Fibroblast of pulmonary artery (primary cell): ENCODE measurements around the gene LSP1.
A peak's percentile ranks its signal among the peaks of the same experiment; 100 is the strongest.

Experiments
- DNase-seq: peaks from one replicate; pipeline ENCODE4 v3.0.0-alpha.2; 2010; ENCODE audit warnings: low read depth
- H3K4me3 ChIP-seq: replicated peaks from 2 replicates; pipeline ENCODE4 v1.5.1; 2011; ENCODE audit warnings: low read depth, mild to moderate bottlenecking, control low read depth, low read length, moderate library complexity
- TF ChIP-seq, protein P1 (sequence below): IDR thresholded peaks from 2 replicates; pipeline ENCODE4 v1.5.1; 2011; ENCODE audit warnings: mild to moderate bottlenecking, control low read depth, low read length, inconsistent platforms; ENCODE audit errors: missing control alignments

LSP1 gene

DNA sequence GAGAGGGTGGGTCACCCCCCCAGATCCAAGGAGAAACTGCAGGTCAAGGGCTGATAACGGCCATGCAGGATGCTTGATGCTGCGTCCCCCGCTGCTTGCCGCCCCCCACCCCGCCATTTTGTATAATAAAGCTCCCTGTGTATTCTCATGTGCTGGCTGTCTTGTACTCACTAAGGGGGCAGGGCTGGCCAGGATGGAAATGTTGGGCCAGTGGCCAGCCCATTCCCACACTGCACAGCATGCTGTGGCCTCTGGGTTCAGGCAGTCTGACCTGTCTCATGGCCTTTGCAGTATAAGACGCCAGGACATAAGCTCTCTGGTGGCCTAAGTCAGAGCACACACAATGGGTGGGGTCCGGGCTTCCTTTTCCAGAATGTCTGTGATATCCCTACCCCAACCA, 39.2 kb downstream of the LSP1 start:
- TF ChIP-seq, protein P1, sequence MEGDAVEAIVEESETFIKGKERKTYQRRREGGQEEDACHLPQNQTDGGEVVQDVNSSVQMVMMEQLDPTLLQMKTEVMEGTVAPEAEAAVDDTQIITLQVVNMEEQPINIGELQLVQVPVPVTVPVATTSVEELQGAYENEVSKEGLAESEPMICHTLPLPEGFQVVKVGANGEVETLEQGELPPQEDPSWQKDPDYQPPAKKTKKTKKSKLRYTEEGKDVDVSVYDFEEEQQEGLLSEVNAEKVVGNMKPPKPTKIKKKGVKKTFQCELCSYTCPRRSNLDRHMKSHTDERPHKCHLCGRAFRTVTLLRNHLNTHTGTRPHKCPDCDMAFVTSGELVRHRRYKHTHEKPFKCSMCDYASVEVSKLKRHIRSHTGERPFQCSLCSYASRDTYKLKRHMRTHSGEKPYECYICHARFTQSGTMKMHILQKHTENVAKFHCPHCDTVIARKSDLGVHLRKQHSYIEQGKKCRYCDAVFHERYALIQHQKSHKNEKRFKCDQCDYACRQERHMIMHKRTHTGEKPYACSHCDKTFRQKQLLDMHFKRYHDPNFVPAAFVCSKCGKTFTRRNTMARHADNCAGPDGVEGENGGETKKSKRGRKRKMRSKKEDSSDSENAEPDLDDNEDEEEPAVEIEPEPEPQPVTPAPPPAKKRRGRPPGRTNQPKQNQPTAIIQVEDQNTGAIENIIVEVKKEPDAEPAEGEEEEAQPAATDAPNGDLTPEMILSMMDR = no peak
- no peak overlapping the region for H3K4me3 ChIP-seq
- no peak for DNase-seq

DNA sequence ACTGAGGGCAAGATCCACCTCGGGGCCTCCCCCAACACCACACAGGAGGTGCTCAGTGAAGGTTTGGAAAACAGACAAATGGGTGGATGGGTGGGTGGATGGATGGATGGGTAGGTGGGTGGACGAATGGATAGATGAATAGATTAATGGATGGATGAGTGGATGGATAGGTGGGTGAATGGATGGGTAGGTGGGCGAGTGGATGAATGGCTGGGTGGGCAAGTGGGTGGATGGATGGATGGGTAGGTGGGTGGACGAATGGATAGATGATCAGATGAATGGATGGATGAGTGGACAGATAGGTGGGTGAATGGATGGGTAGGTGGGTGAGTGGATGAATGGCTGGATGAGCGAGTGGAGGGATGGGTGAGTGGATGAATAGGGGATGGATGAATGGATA, 39.7 kb downstream of the LSP1 start:
- H3K4me3 ChIP-seq = no peak overlapping the region
- TF ChIP-seq, protein P1 = no peak
- no peak for DNase-seq

GRCh38 chr11:1893581-1894359, 40.9 kb downstream of the LSP1 start:
- no peak overlapping the region for H3K4me3 ChIP-seq
- TF ChIP-seq, protein P1 = no peak
- peak; percentile 50 for DNase-seq

GRCh38 chr11:1894759-1895158, 41.9 kb downstream of the LSP1 start:
- H3K4me3 ChIP-seq = no peak overlapping the region
- no peak for DNase-seq

DNA sequence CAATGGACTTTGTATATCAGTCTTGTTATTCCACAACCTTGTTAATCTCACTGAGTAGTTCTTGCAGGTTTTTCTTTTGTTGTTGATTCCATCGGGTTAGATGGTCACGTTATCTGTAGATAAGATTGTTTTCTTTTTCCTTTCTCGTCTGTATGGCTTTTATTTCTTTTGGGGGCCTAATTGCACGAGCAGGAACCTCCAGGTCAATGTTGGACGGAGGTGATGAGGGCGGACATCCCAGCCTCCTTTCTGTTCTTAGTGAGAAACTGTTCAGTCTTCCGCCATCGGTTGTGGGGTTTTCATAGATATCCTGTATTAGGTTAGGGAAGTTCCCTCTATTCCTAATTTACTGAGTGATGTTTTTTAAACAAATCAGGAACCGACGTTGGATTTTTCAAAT, 43.6 kb downstream of the LSP1 start:
- DNase-seq = no peak
- H3K4me3 ChIP-seq = no peak overlapping the region
- TF ChIP-seq, protein P1 = no peak

More at GRCh38 chr11:1894759-1895158, 41.9 kb downstream of the LSP1 start:
- TF ChIP-seq, protein P1 = no peak

GRCh38 chr11:1896923-1897322, 44.0 kb downstream of the LSP1 start:
- no peak for DNase-seq
- TF ChIP-seq, protein P1 = no peak
- H3K4me3 ChIP-seq = no peak overlapping the region

DNA sequence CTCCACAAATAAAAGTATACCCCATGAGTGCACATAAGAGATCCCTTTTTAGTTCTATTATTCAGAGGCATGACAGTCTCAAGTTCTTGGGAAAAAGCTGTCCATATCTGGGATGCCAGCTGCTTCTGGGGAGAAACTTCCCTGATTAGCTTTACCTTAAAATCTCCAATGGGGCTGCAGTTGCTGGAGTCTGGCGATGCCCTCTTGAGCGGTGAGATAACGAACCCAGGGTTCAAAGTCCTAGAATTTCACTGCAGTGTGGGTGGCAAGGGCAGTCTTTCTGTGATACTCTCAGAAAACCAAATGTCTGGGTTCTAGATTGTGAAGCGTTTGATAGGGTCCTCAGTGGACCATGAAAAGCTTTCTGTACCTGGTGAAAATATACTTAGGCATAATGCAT, 46.2 kb downstream of the LSP1 start:
- TF ChIP-seq, protein P1 = no peak

More for the DNA sequence above, 46.2 kb downstream of the LSP1 start:
- no peak for DNase-seq
- H3K4me3 ChIP-seq = no peak overlapping the region
